Measurements from ENCODE around the gene AGAP2.
"Not testable (repeated sequence)": the region's sequence is repeated elsewhere in the genome, so short reads cannot be mapped to it uniquely, and the experiment has no call there.

The AGAP2 gene

DNA sequence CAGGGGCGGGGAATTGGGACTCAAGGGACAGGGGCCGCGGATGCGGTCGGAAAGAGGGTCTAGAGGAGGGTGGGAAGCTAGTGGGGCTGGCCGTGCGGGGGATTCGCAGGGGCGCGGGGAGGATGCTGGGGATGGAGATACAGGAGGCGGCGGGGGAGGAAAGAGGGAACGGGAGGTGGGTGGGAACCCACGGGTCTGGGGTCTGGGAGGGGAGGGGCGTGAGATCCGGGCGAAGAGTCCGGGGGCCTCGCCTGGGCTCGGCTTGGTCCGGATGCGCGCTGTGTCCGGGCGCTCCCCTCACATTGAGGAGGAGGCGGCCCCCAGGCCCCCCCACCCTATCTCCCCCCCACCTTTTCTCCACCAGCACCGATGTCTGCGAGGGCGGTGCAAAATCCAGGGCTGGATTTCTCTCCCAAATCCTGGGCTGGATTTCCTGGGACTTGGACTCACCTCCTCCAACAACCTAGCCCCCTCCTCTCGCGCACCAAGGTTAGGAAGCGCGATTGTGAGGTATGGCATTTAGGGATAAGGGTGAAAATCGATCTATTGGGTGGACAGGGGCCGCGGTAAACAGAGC is at the start of gene AGAP2:
Gene AGAP2, minus strand, starts transcription at position 82 of the 577 bp plus-strand sequence. CDS start 496 bp downstream, outside the sequence.
- DNase-seq = no peak

DNA sequence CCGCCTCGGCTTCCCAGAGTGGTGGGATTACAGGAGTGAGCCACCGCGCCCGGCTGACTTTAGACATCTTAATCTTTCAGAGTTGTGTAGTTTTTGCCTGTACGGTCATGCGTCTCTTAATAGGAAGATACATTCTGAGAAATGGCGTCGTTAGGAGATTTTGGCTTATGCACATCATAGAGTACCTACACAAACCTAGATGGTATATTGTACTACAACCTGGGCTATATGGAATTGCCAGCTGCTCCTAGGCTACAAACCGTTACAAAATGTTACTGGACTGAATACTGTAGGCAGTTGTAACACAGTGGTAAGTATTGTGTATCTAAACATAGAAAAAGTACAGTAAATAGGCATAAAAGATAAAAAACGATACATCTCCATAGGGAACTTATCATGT is 45.3 kb upstream of the AGAP2 start:
- DNase-seq = no peak

DNA sequence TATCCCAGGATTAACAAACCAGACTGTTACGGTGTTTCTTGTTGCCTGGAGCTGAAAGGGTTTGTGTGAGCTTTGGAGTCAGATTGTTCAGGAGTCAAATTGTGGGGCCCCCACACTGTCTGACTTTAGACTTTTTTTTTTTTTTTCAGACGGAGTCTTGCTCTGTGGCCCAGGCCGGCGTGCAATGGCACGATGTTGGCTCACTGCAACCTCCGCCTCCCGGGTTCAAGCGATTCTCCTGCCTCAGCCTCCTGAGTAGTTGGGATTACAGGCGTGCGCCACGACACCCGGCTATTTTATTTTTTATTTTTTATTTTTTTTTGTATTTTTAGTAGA is 44.9 kb upstream of the AGAP2 start:
- no peak for DNase-seq

- DNase-seq = peak; percentile 92
Measured at GRCh38 chr12:57782608-57783465, 44.3 kb upstream of the AGAP2 start, which contains the start of gene TSFM. TSFM (plus strand) TSS chr12:57782787; CDS start chr12:57782802, 15 bp downstream.

DNA sequence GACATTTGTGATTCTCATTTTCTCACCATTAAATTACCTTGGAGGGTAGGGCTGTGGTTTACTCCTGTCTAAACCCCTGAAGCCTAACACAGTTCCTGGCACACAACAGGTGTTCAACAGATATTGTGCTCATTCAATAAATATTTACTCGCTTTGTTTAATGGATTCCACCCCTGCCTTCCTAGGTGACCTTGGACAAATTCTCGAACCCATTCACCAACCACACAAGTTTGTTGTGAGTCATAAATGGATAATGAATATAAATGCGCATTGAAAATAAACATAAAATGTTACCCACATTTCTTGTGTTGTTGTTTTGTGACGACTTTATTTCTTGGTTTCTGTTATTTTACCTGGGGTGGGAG is 43.7 kb upstream of the AGAP2 start:
- no peak for DNase-seq

DNA sequence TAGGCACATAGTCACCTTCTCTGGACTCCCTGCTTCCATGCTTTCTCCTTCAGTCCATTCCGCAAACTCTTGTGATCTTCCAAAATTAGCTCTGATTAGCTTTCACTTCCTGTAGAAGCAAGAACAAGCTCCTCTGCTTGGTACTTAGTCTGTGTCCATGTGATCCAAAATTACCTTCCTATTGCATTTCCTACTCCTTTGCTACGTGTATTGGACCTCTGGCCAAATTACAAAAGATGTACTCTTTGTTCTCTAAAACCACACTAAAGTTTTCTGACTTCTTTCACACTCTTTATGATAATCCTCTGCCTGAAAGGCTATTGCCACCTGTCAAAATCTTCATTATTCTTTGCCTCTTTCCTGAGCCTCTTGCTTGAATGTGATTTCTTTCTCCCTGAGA is 43.3 kb upstream of the AGAP2 start:
- DNase-seq = no peak

GRCh38 chr12:57781244-57781643 is 42.7 kb upstream of the AGAP2 start:
- DNase-seq = no peak

GRCh38 chr12:57780284-57780897 is 41.8 kb upstream of the AGAP2 start:
- no peak for DNase-seq

DNA sequence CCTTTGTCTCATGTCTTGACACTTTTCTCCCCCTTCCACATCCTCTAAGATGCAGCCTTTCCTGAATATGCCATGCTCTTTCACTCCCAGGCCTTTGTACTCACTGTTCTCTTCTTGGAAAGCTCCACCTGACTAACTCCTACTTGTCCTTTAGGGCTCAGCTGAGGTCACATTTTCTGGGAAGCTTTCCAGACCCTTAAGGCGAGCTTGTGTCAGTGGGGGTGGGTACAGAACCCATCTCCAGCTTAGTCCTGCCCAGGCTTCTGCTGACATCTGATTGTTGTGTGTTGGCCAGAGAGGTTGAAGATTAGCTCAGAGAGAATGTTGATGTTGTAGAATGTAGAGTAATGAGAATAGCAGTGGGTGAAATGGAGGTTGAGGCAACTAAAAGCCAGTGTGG is 41.2 kb upstream of the AGAP2 start:
- peak; percentile 32 for DNase-seq

GRCh38 chr12:57777911-57778310 is 39.4 kb upstream of the AGAP2 start:
- DNase-seq = no peak

GRCh38 chr12:57777367-57777766 is 38.8 kb upstream of the AGAP2 start:
- DNase-seq = no peak

DNA sequence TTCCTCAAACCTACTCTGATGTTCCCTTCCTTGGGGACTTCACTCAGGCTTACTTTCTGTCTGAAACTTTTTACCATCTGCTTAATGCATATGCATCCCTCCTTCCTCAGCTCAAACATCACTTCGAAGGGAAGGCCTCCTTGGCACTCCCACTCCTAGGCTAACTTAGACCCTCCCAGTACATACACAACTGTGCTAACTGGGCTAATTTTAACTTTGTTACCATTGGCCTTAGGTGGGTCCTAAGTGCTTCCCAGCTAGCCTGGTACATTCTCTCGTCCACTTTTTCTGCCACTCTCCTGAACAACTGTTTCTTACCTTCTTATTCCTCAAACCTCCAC is 37.7 kb upstream of the AGAP2 start:
- DNase-seq = no peak

DNA sequence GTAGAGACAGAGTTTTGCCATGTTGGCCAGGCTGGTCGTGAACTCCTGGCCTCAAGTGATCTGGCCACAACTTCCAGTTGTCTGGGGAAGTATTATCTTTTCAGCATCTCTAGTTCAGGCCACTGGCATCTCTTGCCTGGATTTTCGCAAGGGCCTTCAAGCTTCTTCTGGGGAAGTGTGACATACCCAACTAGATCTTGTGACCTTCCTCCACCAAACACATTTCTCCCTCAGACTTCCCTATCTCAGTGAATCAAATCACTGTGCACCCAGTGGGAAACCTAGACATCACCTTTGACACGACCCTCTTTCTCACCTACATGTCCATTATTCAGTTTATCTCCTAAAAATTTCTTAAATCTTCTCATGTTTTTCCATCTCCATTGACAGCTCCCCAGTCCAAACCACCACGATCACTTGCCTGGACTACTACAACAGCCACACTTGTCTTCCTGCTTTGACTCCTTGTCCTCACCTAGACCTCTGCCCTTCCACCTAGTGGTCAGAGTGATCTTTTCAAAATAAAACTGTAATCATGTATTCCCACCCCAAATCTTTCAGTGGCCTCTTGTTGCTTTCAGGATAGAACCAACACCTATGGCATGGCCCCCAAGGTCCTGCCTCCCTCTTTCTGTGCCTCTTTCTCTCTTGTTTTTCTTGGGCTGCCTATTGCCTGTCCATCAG is 37.2 kb upstream of the AGAP2 start:
- no peak for DNase-seq

- no peak for DNase-seq
Measured at GRCh38 chr12:57775044-57775443, 36.5 kb upstream of the AGAP2 start.

DNA sequence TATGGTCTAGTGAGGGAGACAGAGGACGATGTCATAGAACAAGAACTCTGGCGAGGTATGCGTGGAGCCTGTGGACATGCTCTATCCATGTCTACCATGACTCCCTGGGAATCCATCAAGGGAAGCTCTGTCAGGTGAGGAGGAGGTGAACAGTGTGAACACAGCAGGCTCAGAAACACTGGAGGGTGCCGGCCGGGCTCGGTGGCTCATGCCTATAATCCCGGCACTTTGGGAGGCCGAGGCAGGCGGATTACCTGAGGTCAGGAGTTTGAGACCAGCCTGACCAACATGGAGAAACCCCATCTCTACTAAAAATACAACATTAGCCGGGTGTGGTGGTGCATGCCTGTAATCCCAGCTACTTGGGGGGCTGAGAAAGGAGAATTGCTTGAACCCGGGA is 36.1 kb upstream of the AGAP2 start:
- DNase-seq = not testable (repeated sequence)

DNA sequence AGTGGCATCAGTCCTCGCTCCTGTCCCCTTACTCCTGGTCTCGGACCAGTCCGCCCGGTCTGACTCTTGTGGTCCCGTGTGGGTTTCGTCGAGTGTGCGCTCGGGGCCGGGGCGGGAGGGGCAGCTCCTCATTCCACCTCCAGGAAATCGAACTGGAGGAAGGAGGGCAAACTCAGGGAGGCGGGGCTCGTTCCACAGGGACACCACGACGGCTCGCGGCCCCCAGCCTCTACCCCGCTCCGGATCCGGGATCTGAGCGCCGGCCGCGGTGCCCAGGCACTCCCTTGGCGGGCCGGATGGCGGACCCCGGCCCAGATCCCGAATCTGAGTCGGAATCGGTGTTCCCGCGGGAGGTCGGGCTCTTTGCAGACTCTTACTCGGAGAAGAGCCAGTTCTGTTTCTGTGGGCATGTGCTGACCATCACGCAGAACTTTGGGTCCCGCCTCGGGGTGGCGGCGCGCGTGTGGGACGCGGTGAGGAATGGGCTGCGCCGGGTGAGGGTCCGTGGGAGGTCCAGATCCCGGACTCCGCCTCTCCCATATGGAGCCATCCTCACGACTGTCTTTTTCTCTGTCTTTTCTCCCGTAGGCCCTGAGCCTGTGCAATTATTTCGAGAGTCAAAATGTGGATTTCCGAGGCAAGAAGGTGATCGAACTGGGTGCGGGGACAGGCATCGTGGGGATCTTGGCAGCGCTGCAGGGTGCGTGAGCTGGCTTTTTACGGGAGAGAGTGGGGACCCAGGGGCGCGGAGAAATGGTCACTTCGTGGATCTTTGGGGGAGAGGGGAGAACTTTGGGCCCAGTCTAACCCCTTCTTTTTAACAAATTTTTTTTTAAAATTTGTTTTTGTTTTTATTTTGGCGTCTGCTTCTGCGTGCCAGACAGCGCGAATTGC is 34.1 kb upstream of the AGAP2 start, which contains the start of gene EEF1AKMT3:
Gene EEF1AKMT3, plus strand, starts transcription at position 186 of the 894 bp plus-strand sequence. Its CDS starts 111 bp downstream, at position 297.
- DNase-seq = peak; percentile 75

DNA sequence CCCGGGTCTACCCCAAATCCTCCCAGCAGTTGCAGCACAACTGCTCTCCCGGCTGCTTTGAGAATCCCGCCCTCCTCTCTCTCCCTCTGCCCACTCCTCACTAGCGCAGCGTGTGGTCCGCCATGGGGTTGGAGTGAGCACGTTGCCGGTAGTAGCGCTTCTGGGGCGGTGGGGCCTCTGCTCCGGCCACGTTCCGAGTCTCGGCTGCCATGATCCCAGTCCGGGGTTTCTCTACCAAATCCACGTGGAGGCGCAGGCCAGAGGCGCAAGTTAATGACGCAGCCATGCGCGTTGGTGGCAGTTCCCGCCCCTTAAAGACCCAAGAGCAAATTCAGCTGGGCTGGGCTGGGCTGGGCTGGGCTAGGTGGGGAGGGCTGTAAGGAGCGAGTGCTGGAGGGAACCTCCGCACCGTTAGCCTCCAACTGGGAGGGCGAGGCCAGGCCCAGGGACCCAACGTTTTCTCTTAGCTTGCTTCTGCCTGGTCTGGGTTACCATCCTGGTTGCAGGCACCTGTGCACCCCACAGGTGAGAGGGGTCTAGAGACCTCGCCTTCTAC is 33.4 kb upstream of the AGAP2 start, which contains the start of gene METTL1:
Gene METTL1, minus strand, starts transcription at position 233 of the 556 bp plus-strand sequence. Its CDS starts 22 bp downstream, at position 211.
- DNase-seq = peak; percentile 98

GRCh38 chr12:57771236-57771872 is 32.8 kb upstream of the AGAP2 start:
- DNase-seq = peak; percentile 95

- DNase-seq = no peak
Measured at GRCh38 chr12:57770734-57771133, 32.2 kb upstream of the AGAP2 start.

GRCh38 chr12:57769594-57769993 is 31.1 kb upstream of the AGAP2 start:
- no peak for DNase-seq

DNA sequence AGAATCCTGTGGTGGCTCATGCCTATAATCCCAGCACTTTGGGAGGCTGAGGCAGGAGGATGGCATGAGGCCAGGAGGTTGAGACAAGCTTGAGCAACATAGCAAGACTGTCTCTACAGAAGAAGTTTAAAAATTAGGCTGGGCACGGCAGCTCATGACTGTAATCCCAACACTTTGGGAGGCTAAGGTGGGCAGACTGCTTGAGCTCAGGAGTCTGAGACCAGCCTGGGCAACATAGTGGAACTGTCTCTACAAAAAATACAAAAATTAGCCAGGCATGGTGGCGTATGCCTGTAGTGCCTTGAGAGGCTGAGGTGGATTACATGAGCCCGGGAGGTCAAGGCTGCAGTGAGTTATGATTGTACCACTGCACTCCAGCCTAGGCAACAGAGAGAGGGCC is 29.3 kb upstream of the AGAP2 start:
- no peak for DNase-seq

Data from EL (cell line).